HG03159 (cell line): ENCODE results near the gene ACIN1.

Experiments used
- ATAC-seq: cut with Tn5 transposase; IDR thresholded peaks from one replicate; pipeline ENCODE4 v1.9.1; 2021; ENCODE audit warnings: mild to moderate bottlenecking, moderate library complexity; ENCODE audit not compliant: unreplicated experiment

ACIN1 gene

GRCh38 chr14:23045419-23046357 is 49.2 kb downstream of the ACIN1 start:
- ATAC-seq: no peak

- ATAC-seq: no peak
Observed at GRCh38 chr14:23044840-23045239, 50.1 kb downstream of the ACIN1 start.

GRCh38 chr14:23043754-23044153 is 51.2 kb downstream of the ACIN1 start:
- no peak for ATAC-seq

DNA sequence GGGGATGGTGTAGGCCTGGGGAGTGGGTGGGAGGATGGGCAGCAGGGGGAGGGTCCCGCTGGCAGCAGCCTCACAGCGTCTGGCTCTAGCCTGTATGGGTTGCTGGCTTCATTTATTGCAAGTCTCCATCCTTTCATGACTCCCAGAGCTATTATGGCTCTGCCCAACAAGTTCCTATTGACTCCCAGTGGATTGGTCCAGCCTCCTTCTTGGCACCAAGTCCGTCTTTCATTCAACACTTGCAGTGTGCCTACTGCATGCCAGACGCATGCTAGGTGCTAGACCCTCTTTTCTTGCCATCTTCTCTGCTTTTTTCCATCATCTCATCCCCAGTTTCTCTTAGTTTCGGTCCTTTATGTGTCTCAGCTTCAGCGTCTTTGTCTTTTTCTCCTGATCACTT is 51.8 kb downstream of the ACIN1 start:
- no peak for ATAC-seq

DNA sequence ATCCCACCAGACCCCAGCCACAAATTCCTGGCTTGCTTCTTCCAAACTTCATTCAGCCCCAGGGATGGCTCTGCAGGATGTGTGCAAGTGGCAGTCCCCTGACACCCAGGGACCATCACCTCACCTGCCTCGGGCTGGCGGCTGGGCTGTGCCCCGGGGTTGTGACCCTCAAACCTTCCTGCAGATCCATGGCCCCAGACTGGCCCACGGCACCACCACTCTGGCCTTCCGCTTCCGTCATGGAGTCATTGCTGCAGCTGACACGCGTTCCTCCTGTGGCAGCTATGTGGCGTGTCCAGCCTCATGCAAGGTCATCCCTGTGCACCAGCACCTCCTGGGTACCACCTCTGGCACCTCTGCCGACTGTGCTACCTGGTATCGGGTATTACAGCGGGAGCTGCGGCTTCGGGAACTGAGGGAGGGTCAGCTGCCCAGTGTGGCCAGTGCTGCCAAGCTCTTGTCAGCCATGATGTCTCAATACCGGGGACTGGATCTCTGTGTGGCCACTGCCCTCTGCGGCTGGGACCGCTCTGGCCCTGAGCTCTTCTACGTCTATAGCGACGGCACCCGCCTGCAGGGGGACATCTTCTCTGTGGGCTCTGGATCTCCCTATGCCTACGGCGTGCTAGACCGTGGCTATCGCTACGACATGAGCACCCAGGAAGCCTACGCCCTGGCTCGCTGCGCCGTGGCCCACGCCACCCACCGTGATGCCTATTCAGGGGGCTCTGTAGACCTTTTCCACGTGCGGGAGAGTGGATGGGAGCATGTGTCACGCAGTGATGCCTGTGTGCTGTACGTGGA is 52.6 kb downstream of the ACIN1 start, which contains the start of gene PSMB11:
Gene PSMB11 (plus strand): TSS at position 51 of the 804 bp plus-strand sequence. CDS start 14 bp downstream, at position 65.
- no peak for ATAC-seq

- ATAC-seq: no peak
Observed at GRCh38 chr14:23041729-23042128, 53.2 kb downstream of the ACIN1 start.

DNA sequence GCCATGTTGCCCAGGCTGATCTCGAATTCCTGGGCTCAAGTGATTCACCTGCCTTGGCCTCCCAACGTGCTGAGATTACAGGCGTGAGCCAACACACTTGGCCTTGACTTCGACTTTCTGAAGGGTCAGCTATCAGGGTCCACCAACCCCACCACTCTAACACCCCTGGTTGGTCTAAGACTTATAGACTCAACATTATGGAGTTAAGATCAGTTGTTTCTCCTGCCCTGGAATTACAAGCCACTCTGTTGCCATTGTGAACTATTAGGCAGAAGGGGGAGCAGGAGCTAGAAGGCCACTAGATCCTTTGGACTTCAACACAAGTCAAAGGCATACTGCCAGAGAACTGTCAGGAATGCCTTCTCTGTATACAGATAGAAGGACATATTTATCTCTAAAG is 54.8 kb downstream of the ACIN1 start:
- ATAC-seq: no peak

DNA sequence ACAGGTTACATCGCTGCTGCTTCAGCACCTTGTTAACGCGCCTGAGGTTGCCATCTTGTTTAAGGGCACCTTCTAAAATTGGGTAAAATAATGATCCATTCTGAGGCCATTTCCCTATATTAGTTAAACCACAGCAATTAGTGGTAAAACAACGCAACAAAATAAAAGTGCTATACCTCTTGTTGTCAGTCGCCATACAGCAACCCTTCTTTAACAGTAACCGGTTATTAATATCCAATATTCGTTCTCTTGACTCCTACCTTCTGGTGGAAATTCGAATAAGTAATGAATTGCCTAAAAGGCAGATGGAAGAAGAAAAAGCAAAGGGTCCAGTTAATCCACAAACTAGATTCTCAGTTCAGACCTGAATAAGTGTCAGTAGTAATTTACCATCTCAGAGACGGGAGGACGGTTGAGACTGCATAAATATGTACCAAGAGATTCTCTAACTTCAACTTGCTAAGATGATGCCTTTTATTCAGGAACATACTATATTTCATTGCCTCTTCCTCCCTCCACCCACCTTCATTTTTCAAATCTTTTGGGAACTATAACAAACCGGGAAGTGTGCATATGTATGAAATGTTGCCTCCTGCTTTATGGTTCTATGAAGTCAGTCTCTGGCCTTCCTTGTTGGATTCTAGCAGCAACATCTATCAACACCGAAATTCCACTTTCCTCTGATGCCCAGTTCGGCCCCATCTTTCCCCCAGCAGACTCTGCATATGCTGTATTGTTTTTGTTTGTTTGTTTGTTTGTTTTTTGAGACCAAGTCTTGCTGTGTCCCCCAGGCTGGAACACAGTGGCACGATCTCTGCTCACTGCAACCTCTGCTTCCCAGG is 59.4 kb downstream of the ACIN1 start:
- no peak for ATAC-seq

DNA sequence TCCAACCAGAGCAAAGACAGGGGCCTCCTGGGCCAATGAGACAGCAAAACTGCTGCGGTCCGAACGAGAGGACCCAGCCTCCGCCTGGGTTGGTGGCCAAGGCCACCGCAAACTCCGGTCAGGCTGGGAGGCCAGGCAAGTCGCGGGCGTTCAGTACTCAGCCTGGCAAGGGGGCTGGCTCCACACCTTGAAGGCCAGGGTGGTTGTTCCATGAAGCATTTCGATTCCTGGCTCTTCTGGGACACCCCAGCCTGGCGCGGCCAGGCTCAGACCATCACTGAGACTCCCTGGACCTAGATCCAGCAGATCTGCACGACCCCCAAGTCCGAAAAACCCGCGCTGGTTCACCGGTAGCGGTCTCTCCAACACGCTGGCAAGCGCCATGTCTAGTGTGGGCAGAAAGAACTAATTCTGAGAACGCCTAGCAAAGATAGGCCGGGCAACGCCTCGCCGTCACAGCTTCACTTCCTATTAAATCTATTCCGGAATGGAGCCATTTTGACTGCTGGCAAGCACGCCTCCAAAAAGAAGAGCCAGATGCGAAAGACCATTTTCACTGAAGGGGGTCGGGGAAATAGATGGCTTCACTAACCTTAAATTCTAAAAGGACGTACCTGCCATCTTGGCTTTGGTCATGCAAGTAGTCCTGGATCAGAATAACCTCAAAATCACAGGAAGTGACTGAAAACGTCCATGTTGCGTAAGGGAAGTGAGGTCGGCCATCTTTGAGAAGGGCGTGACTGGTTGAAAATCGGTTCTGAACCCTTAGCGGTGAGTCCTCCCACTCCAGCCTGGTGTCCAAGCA is 60.2 kb downstream of the ACIN1 start, which contains the start of gene PSMB5:
Gene PSMB5 (minus strand): TSS at position 403 of the 805 bp plus-strand sequence. CDS start 19 bp downstream, at position 384.
- ATAC-seq: peak; percentile 89

DNA sequence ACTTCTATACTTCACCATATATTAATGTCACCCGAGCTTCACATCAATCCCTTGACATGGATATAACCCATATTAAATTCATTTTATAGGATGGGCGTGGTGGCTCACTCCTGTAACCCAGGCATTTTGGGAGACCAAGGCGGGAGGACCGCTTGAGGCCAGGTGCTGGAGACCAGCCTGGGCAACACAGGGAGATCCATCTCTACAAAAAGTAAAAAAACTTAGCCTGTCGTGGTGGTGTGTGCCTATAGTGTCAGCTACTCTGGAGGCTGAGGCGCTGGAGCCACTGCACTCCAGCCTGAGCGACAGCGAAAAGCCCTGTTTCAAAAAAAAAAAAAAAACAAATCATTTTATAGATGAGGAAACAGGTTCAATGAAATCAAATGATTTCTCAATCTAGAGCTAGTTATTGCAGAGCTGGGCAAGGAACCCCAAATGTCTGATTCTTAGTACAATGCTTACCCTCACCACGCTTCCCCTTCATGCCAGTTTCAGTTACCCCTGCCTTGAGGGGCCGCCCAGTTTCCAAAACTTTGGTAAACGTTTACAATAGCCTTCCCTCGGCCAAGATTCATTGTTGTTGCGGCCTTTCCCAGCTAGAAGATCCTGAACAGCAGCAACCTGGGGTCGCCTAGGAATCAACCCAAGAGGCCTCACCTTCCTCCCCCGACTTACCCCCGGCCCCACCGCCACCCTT is 61.0 kb downstream of the ACIN1 start:
- ATAC-seq: no peak

- no peak for ATAC-seq
Observed at GRCh38 chr14:23033251-23033727, 61.6 kb downstream of the ACIN1 start.

- no peak for ATAC-seq
Observed at GRCh38 chr14:23030936-23031335, 64.0 kb downstream of the ACIN1 start.

DNA sequence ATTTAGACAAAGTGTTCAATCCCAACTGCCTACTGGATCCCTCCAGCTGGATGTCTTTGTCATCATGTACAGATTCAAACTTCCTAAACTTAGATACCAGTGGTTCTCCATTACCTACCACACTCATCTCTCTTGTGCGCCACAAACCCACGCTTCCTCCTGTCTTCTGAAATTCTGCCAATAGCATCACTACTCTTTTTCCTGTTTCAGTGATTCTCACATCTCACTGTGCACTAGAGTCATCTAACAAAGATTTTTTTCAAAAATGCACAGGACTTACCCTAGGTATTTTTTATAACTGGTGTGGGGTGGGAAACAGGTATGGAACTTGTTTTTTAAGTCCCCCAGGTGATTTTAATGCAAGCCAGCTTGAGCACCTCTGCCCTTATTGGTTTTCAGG is 66.1 kb downstream of the ACIN1 start:
- no peak for ATAC-seq

DNA sequence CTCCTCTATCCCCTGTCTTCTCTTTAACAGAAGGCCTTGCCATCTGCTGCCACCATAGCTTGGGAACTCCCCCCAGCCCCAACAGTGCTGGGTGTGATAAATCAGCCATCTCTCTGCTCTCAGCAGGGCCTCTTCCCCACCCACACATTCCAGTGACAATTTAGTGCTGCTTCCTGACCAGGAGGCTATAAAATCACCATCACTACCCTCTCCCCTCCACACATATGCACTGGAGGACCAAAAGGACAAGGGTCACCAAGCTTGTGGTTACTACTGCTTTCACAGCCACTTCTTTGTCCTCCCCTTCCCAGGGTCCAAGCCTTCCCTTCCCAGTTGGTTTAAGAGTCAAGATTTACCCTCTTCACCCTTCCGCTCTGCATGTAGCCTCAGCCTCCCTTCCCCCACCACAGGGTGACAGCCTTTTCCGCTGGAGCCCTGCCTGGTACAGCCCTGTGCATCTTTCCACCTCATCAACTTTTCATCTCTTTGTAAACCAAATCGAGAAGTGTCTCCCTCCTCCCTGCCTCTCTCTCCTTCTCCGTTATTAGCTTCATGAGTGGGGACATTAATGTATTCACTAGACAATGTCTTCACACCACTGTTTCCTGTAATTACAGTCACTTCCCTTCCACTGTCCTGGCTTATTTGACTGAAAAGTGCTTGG is 69.7 kb downstream of the ACIN1 start:
- ATAC-seq: no peak

- no peak for ATAC-seq
Observed at GRCh38 chr14:23024612-23025075, 70.3 kb downstream of the ACIN1 start.

DNA sequence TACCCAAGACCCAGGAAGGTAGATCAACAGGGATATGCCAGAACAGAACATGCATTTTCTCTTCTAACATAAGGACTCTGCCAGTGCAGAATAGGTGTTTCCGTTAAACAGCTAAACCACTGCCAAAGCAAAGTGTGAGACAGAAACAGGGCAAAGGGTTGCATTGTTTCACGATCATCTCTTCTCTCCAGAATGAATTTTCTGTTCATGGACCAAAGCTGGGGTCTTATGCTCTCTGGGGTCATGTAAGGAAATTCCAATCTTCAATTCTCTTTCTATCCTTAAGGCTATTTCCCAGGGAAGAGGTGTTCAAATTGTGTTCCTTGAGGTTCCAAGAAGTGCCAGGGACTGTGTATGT is 71.2 kb downstream of the ACIN1 start:
- no peak for ATAC-seq

DNA sequence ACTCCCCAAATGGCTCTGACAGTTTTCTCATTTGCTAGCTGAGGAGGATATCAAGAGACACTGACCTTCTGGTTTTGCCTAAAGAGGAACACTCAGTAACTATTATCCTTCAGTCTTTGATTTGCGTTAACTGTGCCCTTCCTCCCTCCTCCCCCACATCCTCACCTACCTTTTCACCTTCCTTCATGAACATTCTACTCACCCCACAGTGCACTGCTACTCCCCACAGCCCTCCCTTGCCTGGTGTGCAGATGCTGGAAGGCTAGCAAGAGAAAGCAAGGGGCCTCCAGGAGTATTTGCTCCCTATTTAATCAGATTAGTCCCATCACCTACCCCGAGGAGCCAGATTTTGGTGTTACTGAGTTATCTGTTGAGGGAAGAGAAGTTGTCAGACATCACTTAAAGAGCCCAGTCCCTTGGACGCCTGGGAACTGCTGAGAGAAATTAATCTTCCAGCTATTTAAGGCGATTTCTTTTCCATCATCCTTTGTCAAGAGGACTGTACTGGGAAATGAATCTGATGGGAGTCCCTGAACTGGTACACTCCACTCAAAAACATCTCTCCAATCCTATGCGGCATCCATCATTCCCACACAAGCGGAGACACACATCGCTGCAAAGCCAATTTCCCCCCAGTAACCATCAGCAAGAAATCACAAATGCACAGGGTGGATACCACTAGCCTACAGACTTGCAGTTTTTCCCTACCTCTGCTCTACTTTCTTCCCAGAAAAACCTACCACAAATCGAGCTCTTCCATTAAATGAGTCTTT is 71.7 kb downstream of the ACIN1 start:
- ATAC-seq: no peak
